ENCODE data around the gene DAPK1.

Gene DAPK1

GRCh38 chr9:87651431-87651830, 153.8 kb downstream of the DAPK1 start:
- DNase-seq, result no peak

- no peak for DNase-seq
Measured at GRCh38 chr9:87653941-87654340, 156.3 kb downstream of the DAPK1 start.

- DNase-seq, result no peak
Measured at GRCh38 chr9:87655731-87656130, 158.1 kb downstream of the DAPK1 start.

GRCh38 chr9:87656485-87656884, 158.8 kb downstream of the DAPK1 start:
- no peak for DNase-seq

- no peak for DNase-seq
Measured at GRCh38 chr9:87657190-87657589, 159.5 kb downstream of the DAPK1 start.

GRCh38 chr9:87657893-87658292, 160.2 kb downstream of the DAPK1 start:
- DNase-seq, result no peak

- no peak for DNase-seq
Measured at GRCh38 chr9:87658511-87658910, 160.8 kb downstream of the DAPK1 start.

GRCh38 chr9:87659534-87660419, 162.1 kb downstream of the DAPK1 start:
- no peak for DNase-seq

GRCh38 chr9:87661241-87661640, 163.6 kb downstream of the DAPK1 start:
- DNase-seq, result no peak

GRCh38 chr9:87662808-87663528, 165.3 kb downstream of the DAPK1 start:
- no peak for DNase-seq

- no peak for DNase-seq
Measured at GRCh38 chr9:87663556-87663955, 165.9 kb downstream of the DAPK1 start.

GRCh38 chr9:87664153-87665060, 166.7 kb downstream of the DAPK1 start:
- DNase-seq, result no peak

GRCh38 chr9:87665505-87665904, 167.8 kb downstream of the DAPK1 start:
- no peak for DNase-seq

GRCh38 chr9:87667164-87667738, 169.6 kb downstream of the DAPK1 start:
- DNase-seq, result no peak

- DNase-seq, result no peak
Measured at GRCh38 chr9:87668222-87668621, 170.6 kb downstream of the DAPK1 start.

- no peak for DNase-seq
Measured at GRCh38 chr9:87668722-87669121, 171.1 kb downstream of the DAPK1 start.

- no peak for DNase-seq
Measured at GRCh38 chr9:87670572-87671264, 173.1 kb downstream of the DAPK1 start.

GRCh38 chr9:87671478-87671877, 173.8 kb downstream of the DAPK1 start:
- DNase-seq, result no peak

GRCh38 chr9:87671925-87672324, 174.3 kb downstream of the DAPK1 start:
- no peak for DNase-seq

- DNase-seq, result no peak
Measured at GRCh38 chr9:87672586-87672985, 174.9 kb downstream of the DAPK1 start.

GRCh38 chr9:87673446-87674120, 175.9 kb downstream of the DAPK1 start:
- no peak for DNase-seq

Data from effector CD4-positive, alpha-beta T cell (primary cell).